NCI-H2081 (cell line): Measurements from ENCODE around the gene GP9.

Experiments used
- DNase-seq, 2 experiments: peaks; one replicate each; lab custom pipeline; 2025; lab: John Stamatoyannopoulos, UW

GP9 gene

DNA sequence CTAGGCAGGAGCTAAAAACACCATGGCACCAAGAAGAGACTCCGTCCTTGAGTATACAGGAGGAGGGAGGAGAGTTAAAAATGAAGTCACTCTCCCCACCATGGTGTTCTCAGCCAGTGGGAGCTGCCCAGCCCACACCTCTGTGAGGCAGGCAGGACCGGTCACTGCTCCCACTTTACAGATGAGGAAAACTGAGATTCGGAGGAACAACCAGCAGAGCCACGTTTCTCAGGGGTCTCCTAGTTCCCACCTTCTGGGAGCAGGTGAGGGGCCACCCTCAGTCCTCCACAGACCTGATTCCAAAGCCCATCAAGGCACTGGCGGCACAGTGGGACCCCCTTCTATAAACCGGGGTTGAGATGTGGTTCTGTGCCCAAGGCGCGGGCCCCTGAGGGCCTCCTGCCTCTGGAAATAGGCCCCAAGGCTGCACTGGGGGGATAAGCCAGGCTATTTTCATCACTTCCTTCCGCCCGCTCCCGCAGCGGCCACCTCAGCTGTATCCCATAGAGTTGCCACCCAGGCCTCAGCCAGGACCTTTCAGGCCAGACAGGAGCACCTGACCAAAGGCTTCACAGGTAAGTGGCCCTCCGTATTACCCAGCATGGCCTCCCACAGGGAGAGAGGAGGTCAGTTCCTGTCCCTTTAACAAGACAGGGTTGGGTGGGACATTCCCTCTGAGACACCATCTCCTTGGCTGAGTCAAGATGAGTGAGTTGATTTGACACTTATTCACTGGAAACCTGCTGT, at the start of gene GP9:
Gene GP9 (plus strand): TSS at position 504 of the 747 bp plus-strand sequence. CDS start 961 bp downstream, outside the sequence.
- DNase-seq, result no peak

DNA sequence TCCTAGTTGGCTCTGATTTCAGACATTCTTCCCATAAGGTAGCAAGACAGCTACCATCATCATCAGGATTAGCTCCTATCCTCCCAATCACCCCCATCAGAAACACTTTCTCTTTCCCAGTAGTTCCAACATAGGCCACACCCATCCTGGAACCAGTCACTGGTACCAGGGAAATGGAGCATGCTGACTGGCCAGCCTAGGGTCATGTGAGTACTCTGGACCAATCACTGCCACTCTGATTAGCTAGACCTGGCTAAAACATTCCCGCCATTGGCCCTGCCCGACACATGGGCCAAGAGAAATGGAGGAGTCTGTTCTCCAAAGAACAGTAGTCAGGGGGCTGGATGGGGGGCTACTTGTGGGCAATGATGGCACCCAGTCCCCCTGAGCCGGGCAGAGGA, 47.1 kb upstream of the GP9 start:
- no peak for DNase-seq

DNA sequence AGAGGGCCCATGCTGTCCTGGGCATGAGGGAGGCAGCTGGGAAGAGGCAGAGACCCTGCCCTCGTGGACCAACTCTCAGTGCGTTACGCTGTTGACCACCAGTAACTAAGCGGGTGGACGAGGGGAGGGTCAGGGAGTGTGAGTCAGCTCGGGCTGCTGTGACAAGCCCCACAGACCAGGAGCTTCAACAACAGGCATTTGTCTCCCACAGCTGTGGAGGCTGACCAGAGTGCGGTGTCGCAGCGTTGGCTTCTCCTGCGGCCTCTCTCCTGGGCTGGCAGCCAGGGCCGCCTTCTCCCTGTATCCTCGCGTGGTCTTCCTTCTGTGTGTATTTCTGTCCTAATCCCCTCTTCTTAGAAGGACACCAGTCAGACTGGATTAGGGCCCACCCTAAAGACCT, 46.4 kb upstream of the GP9 start:
- DNase-seq, result no peak

DNA sequence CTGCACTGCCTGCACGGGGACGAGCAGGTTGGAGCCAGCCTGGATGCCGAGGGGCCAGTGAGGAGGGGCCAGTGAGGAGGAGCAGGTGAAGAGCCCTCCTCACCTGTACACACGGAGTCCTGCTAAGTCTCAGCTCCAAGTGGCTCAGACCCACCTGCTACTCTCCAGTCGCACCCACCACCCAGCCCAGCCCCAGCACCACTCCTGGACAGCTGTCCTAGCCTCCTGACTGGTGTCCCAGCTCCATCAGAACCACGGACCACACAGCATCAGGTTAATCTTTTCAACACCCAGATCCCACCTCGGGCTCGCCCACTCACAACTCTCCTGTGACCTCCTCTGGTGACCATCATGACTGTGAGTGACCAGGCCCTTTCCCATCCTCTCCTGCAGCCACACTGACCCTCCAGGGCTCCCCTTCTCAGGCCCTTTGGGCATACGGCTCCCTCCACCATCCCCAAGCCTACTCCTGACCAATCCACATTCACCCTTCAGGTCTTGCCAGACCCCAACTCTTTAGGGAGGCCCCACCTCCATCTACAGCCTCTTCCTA, 45.7 kb upstream of the GP9 start:
- no peak for DNase-seq

DNA sequence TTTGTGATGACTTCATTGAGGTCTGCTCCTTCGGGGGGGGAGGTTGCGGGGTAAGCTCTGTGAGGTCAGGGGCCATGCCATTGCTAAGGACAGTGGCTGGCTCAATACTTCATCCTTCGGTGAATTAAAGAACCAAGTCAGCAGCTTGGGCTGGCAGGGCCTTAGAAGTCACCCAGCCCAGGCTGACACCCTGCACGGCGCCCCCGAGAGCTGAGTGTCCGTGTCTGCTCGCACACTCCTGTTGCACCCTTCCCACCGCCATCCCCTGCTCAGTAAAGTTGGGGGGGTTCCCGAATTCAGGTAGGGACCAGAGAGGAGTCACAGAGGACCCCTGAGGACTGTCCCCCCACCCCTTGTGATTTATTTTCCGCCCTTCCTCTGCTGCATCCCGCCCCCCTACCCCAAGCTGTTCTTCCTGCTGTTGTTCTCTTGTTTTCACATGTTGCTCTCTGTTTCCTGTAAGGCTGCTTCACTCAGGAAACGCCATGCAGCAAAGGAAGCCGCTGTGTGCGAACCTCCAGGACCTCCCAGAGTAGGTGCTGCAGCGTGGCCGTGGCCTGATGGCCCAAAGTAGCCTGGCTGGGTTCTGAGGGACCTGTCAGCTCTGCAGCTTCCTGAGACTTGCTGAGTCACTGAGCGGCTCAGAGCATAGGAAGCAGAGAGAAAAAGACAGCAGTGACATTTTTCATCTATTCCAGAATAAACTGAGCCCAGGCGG, 45.0 kb upstream of the GP9 start:
- DNase-seq, result no peak

DNA sequence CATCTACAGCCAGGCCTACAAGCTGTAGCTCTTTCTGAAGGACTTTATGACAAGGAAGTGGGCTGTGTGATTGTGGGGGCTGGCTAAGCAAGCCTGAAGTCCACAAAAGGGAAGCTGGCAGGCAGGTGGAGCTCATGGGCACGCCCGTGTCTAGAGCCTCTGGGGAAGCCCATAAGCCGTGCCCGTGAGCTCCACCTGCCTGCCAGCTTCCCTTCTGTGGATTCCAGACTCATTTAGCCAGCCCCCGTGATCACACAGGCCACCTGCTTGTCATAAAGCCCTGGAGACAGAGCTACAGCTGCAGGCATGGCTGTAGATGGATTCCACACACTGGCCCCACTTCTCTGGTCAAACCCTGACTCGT, 44.2 kb upstream of the GP9 start:
- peak; percentile 92 to 96 for DNase-seq

DNA sequence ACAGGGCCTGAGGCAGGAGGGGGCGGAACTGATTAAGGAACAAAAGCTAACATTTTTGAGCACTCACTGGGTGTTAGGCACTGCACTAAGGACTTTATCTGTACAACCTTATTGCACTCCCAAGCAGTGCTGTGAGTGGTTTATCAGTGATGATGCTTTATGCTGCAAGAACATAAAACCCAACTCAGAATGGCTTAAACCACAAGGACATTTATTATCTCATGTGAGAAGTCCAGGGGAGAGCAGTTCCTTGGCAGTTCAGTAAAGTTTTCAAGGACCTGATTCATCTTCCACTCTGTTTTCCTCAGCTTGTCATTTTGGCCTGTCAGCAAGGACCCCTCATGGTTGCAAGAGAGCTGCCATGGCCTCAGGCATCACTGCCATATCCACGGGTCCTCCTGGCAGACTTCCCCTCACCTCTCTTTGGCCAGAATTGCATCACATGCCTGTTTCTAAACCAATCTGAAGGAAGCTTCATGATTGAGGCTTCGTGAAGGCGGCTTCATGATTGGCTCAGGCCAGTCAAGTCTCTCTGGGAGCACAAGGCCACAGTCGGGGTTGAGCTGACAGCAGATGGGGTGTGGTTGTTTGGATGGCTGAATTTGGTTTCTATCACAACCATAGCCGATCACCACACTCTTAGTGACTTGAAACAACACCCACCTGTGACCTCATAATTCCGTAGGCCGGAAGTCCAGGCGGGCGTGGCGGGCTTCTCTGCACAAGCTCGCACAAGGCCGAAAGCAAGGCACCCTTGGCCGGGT, 43.7 kb upstream of the GP9 start:
- peak in 1 of 2 experiments; percentile 16 for DNase-seq

DNA sequence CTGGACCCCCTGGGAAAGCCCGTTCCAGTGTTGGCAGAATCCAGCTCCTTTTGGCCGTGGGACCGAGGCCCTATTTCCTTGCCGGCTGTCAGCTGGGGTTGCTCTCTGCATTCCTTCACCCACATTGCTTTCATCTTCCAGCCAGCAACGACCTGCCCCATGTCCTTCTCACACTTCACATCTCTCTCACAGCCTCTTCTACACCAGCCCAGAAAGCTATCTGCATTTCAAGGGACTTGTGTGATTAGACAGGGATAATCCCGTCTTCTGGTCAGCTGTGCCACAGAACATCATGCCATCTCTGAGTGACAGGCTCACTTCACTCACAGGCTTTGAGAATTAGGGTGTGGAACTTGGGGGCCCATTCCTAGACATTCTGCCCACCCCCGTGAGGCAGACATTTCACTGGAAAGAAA, 43.1 kb upstream of the GP9 start:
- DNase-seq, result no peak

DNA sequence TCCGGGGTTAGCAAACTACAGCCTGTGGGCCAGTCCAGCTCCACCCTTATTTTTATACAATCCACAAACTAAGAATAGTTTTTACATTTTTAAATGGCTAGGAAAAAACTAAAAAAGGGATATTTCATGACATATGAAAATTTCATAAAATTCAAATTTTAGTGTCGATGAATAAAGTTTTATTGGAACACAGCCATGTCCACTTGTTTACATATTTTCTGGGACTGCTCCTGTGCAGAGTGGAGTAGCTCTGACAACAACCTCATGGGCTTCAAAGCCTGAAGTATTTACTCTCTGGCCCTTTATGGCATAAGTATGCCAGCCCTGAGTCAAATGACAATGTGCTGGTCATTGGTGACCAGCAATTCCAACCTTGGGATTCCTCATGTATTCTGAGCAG, 42.3 kb upstream of the GP9 start:
- no peak for DNase-seq

DNA sequence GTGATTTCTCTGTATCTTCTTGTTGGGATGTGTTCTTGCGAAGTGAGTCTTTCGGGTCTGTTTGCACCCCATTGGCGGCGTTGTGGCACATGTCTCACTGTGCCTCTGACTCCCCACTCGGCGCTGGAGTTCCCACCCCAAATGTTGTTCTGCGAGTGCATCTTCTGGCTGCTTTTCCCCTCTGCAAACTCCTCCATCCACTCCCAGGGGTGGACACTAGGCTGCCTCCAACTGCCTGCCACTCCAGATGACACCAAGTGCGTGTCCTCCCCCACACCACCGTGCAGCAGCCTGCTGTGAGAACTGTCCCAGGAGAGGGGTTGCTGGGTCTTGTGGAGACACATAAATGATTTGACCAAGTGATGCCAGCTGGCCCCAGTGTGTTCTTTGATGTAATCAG, 41.8 kb upstream of the GP9 start:
- no peak for DNase-seq

DNA sequence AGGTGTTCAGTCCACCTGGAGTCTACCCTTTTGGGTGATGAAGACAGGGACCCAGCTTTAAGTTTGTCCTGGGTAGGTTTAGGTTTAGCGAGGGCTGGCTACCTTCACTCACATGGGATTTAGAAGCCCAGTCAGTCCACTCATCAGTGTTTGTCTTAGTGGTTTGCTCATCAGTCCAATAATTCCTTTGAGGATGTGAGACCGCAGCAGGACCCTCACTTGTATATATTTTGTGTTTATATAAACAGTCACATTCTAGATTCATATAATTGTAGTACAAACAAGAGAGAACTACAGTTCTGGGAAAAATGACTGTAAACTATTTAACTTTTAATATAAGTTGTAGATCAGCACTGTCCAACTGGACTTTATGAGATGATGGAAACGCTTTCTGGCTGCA, 41.3 kb upstream of the GP9 start:
- no peak for DNase-seq

DNA sequence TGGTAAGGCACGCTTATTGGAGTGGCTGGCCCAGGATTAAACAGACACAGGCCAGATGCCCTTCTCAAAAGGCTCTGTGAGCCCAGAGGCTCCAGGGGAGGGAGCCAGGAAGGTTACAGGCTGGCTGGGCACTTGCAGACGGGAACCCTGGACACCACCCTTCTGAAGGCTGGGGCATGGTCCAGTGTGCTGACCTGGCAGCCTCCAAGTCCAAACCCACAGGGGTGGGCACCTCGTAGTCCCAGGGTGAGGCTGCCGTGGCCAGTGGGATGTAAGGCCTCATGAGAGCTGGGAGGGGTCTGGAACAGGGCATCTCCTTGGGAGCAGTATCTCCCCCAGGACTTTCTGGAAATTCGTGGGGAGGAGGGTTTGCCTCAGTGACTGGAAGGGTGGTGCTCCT, 39.9 kb upstream of the GP9 start:
- DNase-seq, result no peak

DNA sequence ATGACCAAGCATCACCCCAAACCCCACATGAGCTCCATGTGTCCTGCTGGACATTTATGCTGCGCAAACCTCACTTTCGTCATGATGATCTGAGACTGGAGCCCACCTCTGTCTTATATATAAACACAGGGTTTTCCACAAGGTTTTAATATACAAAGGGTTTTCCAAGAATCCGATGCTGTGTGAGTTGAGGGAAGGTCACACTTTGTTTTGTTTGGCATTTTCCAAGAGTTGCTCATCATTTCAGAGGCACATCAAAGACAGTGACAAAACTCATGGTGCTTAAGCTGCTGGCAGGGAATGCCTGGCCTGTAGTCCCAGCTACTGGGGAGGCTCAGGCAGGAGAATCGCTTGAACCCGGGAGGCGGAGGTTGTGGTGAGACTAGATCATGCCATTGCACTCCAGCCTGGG, 39.4 kb upstream of the GP9 start:
- no peak for DNase-seq

DNA sequence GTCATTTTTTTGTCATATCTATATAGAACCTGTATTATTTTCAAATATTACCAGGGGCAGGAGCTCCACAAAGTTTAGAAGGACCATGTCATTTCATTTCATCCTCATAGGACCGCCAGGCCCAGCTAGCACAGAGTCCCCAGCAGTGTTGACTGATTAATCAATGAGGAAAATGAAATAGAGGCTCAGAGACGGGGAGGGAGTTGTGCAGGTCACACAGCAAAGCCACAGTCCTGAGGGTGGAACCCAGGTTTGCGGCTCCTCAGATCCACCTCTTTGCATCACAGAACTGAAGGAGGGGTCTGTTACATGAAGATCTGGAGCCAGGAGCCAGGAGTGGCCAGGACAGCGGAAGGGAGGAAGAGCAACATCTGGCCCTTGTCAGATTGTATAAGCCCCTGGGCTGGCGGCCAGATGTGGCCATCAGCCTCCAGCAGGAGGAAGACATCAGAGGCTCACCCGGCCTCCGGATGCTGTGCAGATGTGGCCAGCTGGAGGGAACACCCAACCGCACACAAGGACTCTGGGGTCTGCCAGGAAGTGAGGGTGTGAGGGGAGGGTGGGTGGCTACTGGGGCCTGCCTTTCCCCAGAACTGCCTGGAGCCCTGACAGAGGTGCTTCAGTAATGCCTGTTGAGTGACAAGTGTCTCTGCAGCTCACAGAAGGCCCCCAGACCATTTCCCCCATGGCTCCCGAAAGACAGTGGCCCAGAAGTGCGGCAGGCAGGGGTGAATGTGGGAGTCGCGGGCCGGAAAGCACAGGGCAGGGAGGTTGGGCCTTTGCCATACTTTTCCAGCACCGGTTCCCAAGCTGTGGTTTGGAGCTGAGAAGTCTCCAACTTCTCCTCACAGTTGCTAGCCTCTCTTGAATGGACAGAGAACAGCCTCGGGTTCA, 38.2 kb upstream of the GP9 start:
- DNase-seq, result no peak

DNA sequence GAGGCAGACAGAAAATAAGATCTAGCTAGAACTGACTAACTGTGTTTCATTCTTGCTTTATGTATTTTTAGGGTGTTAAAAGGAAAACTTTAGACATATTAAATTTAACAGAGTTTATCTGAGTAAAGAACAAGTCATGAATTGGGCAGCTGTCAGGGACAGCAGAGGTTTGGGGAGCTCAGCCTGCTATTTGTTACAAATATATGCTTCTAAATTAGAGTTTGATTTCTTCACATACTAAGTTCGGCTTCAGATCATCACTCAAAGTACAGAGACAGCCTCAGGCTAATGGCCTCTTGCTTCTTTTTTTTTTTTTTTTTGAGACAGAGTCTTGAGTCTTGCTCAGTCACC, 37.6 kb upstream of the GP9 start:
- DNase-seq, result no peak

DNA sequence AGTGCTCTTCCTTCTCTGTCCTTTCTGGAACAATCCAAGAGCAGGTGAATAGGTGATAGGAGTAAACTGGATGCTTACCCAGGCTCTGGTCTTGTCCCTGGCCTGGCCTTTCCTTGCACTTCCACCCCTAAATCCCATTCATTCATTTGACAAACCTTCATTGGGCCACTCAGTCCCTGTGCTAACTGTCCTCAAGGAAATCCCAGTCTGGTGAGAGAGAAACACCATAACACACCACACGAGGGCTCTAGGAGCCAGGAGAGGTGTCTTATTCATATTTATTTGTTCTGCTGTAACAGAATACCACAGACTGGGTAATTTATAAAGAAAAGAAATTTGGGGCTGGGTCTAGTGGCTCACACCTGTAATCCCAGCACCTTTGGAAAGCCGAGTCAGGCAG, 36.7 kb upstream of the GP9 start:
- peak; percentile 8 to 59 for DNase-seq

DNA sequence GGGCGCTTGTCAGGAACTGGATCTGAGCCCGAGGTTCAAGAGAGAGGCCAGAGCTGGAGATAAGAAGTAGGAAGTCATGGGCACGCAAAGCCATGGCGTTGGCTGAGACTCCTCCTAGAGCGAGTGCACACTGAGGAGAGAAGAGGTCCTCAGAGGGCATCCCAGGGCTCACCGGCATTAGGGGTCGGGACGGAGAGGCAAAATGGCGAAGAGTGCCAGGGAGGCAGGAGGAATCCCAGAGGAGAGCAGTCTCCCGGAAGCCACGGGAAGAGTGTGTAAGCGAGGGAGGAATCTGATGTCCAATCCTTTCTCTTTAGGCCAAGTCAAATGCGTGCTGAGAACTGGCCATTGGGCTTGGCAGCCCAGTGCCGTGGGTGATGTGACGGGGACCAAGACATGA, 35.5 kb upstream of the GP9 start:
- DNase-seq, result no peak

DNA sequence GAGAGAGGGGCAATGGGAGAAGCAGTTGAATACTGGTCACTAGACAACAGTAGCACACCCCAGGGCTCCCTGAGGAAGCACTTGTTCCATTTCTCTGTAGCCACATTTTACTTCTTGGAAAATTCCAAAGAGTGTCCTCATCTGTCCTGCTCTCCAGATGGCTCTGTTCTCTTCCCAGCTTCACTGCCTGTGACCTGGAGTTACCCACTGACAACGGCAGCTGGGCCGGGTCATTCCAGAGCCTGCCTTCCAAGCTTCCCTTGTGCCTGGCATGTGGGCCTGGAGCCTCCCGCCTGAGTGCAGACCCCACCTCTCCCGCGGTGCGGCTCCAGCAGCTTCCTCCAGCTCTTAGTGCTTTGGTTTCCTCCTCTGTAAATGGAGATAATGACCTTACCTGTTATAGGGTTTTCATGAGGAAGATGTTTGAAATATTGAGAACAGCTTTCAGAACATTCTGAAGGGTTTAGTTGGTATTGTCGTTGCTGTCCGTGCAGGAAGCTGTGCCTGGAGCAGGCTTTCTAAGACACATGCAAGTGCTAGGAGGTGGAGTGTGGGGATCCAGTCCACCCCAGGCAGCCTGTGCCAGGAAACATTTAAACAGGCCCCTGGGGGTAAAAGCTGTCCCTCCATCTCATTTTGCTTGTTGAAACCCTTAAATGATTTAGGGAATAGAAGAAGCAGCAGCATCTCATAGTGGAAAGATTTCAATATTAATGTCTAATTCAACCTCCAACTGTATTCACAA, 34.7 kb upstream of the GP9 start:
- DNase-seq, result no peak

DNA sequence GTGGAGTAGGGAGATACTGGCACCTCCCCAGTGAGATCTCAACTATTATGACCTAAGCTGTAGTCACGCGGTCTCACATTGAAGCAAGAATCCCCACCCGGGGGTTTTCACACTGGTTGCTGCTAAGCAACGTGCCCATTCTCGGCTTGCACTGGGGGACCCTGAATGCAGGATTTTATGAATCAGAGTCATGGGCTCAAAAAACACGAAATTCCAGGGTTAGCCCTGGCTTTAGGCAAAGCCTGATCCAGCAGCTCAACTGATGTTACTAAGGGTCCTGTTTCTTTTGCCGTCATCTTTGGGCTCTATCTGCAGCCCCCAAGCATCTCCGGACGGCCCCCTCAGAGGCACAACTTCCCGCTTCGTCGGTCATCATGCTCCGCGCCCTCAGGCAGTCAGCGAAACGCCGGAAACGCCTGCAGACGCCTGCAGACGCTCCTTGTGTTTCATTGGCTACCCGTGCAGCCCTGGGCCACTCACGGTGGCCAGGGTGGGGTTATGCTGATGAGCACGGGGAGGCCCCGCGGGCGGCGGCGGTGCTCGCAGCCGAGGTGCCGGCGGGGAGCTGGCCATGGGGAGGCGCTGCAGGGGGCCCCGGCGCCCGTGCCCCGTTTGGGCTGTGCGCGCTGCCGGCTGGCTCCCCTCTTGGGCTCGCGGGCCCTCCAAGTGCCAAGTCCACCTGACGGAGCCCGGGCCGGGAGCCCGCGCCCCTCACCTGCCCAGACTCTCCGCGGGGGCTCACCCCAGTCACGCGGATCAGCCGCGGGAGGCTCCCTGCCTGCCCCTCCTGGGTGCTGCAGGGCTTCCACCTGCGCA, 33.6 kb upstream of the GP9 start:
- peak; percentile 98 for DNase-seq

DNA sequence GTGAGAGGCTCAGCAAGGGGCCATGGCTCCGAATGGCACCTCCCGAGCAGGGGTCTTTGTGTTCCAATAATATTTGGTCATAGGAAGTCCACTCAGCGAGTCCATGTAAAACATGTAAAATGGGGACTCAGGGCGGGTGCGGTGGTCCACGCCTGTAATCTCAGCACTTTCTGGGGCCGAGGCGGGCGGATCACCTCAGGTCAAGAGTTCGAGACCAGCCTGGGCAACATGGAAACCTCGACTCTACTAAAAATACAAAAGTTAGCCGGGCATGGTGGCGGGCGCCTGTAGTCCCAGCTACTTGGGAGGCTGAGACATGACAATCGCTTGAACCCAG, 33.1 kb upstream of the GP9 start:
- DNase-seq, result no peak
